Measurements from ENCODE around the gene ZDHHC23. TPM values are rescaled to one million over a fixed set of nuclear protein-coding genes. Genes with fewer than 3 reads are reported as not detected.

ZDHHC23 gene
- total and polyA plus RNA-seq, 2 of the 13 experiments (the other 11 are each of a cell fraction or from before 2014, with no cell fraction given): 1.6 to 8.8 TPM

- TF ChIP-seq, protein P1, sequence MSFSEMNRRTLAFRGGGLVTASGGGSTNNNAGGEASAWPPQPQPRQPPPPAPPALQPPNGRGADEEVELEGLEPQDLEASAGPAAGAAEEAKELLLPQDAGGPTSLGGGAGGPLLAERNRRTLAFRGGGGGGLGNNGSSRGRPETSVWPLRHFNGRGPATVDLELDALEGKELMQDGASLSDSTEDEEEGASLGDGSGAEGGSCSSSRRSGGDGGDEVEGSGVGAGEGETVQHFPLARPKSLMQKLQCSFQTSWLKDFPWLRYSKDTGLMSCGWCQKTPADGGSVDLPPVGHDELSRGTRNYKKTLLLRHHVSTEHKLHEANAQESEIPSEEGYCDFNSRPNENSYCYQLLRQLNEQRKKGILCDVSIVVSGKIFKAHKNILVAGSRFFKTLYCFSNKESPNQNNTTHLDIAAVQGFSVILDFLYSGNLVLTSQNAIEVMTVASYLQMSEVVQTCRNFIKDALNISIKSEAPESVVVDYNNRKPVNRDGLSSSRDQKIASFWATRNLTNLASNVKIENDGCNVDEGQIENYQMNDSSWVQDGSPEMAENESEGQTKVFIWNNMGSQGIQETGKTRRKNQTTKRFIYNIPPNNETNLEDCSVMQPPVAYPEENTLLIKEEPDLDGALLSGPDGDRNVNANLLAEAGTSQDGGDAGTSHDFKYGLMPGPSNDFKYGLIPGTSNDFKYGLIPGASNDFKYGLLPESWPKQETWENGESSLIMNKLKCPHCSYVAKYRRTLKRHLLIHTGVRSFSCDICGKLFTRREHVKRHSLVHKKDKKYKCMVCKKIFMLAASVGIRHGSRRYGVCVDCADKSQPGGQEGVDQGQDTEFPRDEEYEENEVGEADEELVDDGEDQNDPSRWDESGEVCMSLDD (CRISPR knock-in tag; IDR thresholded peaks at IDR 0.05; ENCODE audit: borderline replicate concordance): no peak
- TF ChIP-seq HMG20A (CRISPR knock-in tag; IDR thresholded peaks at IDR 0.05; ENCODE audit: borderline replicate concordance) (no peak), SP1 (IDR thresholded peaks at IDR 0.05) (no peak), SP1 (CRISPR knock-in tag; IDR thresholded peaks at IDR 0.05) (no peak), SMC3 (IDR thresholded peaks at IDR 0.05; ENCODE audit: low read length) (peak; percentile 81), ZFP36L2 (CRISPR knock-in tag; IDR thresholded peaks at IDR 0.05) (no peak), ZNF253 (CRISPR knock-in tag; IDR thresholded peaks at IDR 0.05; ENCODE audit: borderline replicate concordance) (no peak), ZNF709 (CRISPR knock-in tag; IDR thresholded peaks at IDR 0.05) (no peak), ZNF20 (CRISPR knock-in tag; IDR thresholded peaks at IDR 0.05) (no peak), TFAP4 (IDR thresholded peaks at IDR 0.05; ENCODE audit: borderline replicate concordance, low read depth) (0 out of 2 replicates have a peak, but pooled peaks have one; percentile 26), TOPORS (CRISPR knock-in tag; IDR thresholded peaks at IDR 0.05) (no peak), ZNF563 (CRISPR knock-in tag; IDR thresholded peaks at IDR 0.05) (no peak), ZNF670 (CRISPR knock-in tag; IDR thresholded peaks at IDR 0.05; ENCODE audit: borderline replicate concordance) (no peak), ZKSCAN1 (IDR thresholded peaks at IDR 0.05; ENCODE audit: low read length) (no peak), DMAP1 (CRISPR knock-in tag; IDR thresholded peaks at IDR 0.05) (no peak), ZZZ3 (CRISPR knock-in tag; IDR thresholded peaks at IDR 0.05; ENCODE audit: borderline replicate concordance) (no peak), REST (IDR thresholded peaks at IDR 0.05; ENCODE audit: borderline replicate concordance in 1 of 2, low read depth in 1 of 2, low read length in 2 of 2) (no peak), ONECUT2 (CRISPR knock-in tag; IDR thresholded peaks at IDR 0.05) (no peak), ZFP82 (CRISPR knock-in tag; IDR thresholded peaks at IDR 0.05; ENCODE audit: borderline replicate concordance) (no peak), ZSCAN25 (CRISPR knock-in tag; IDR thresholded peaks at IDR 0.05) (no peak), PCBP1 (IDR thresholded peaks at IDR 0.05; ENCODE audit: borderline replicate concordance, low read depth, low read length) (no peak), ZNF143 (CRISPR knock-in tag; IDR thresholded peaks at IDR 0.05) (no peak), FOXK1 (CRISPR knock-in tag; IDR thresholded peaks at IDR 0.05; ENCODE audit: borderline replicate concordance, low read depth) (peak; percentile 74; the same call in 1 of the 2 replicates)
- TF ChIP-seq, protein P2, sequence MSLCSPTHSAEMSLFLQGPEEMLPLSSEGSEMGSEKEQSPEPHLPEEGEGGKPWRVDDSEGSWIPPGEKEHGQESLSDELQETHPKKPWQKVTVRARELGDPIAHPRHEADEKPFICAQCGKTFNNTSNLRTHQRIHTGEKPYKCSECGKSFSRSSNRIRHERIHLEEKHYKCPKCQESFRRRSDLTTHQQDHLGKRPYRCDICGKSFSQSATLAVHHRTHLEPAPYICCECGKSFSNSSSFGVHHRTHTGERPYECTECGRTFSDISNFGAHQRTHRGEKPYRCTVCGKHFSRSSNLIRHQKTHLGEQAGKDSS (CRISPR knock-in tag; IDR thresholded peaks at IDR 0.05; ENCODE audit: borderline replicate concordance, low read depth): no peak
Observed at GRCh38 chr3:113912552-113913236, 35.1 kb upstream of the ZDHHC23 start (continued).
